ENCODE measurements around the gene ETV1. TPM values are rescaled to one million over a fixed set of nuclear protein-coding genes. Genes with fewer than 3 reads are reported as not detected.

Gene ETV1
- total RNA-seq, 1 experiment from 2014 or later, result 68.5 TPM

- no peak overlapping the region for H2BK120ac ChIP-seq (ENCODE audit: low read depth, low read length, poor library complexity, severe bottlenecking)
- peaks cover 3% of the 10 kb centered on the region for H4K20me1 ChIP-seq (ENCODE audit: control insufficient read depth, insufficient read depth, insufficient read length)
- H2BK5ac ChIP-seq (ENCODE audit: insufficient read length, low read length), result no peak overlapping the region
- Mint-ChIP-seq H3K4me3 (no peak overlapping the region; a peak in 1 of 5 replicates), H3K27ac (peak overlapping the region in 2 of 3 experiments; percentile 68 to 70; a peak in 5 of 7 replicates), H3K36me3 (ENCODE audit: insufficient read depth in 1 of 3, low read depth in 3 of 3) (peaks cover 17 to 20% (median 18%) of the 10 kb centered on the region in 3 experiments; a peak in 6 of 7 replicates), H3K27me3 (ENCODE audit: low read depth) (no peaks in the 10 kb centered on the region), H3K4me1 (peaks cover 61 to 67% of the 10 kb centered on the region in 2 experiments), H3K9me3 (no peaks in the 10 kb centered on the region)
- no peak overlapping the region for H3K23ac ChIP-seq (ENCODE audit: insufficient read length, low read depth, low read length)
- no peak overlapping the region for H3K27ac ChIP-seq (ENCODE audit: insufficient read length, low read depth, low read length)
- peaks cover 2% of the 10 kb centered on the region for H3K4me1 ChIP-seq (ENCODE audit: insufficient read depth, low read length)
- no peak overlapping the region for H3K4ac ChIP-seq (ENCODE audit: low read depth, low read length)
- no peak overlapping the region for H3K14ac ChIP-seq (ENCODE audit: insufficient read depth, low read length)
- no peak for TF ChIP-seq CTCF (conservative IDR thresholded peaks at IDR 0.05)
- no peak overlapping the region for H2AK5ac ChIP-seq (ENCODE audit: insufficient read length, low read length)
- no peak overlapping the region for H2BK12ac ChIP-seq (ENCODE audit: insufficient read length, low read depth, low read length)
- H3K9ac ChIP-seq (ENCODE audit: extremely low read depth, insufficient read length, low read length), result no peak overlapping the region
- H3T11ph ChIP-seq (ENCODE audit: low read length), result no peak overlapping the region
- H3K79me2 ChIP-seq (ENCODE audit: insufficient read depth, low read length), result peaks cover 3% of the 10 kb centered on the region; the same call in 1 of the 2 replicates
- H3K79me1 ChIP-seq (ENCODE audit: insufficient read depth, low read depth, low read length, poor library complexity, severe bottlenecking), result no peaks in the 10 kb centered on the region
- no peak overlapping the region for H2BK20ac ChIP-seq (ENCODE audit: low read depth, low read length, poor library complexity, severe bottlenecking)
- H3K9me3 ChIP-seq (ENCODE audit: control insufficient read depth, low read depth, low read length), result no peaks in the 10 kb centered on the region
- H4K5ac ChIP-seq (ENCODE audit: insufficient read length, low read depth, low read length), result no peak overlapping the region
- no peak overlapping the region for H2BK15ac ChIP-seq (ENCODE audit: low read depth, low read length)
- no peak overlapping the region for H3K4me2 ChIP-seq (ENCODE audit: insufficient read depth, insufficient read length, low read length)
- no peak overlapping the region for H4K91ac ChIP-seq (ENCODE audit: insufficient read length, low read depth, low read length)
- no CpG with 5 or more reads among the region's 5 CpGs for WGBS (ENCODE audit: extremely low coverage, insufficient read length, low lambda C conversion rate)
- no peaks in the 10 kb centered on the region for H3K27me3 ChIP-seq (ENCODE audit: insufficient read depth, low read length)
- H3K56ac ChIP-seq (ENCODE audit: insufficient read length, low read depth, low read length), result no peak overlapping the region
- H4K8ac ChIP-seq (replicated peaks; ENCODE audit: insufficient read length, low read depth, low read length), result no peak overlapping the region
- no peak overlapping the region for H3K18ac ChIP-seq (ENCODE audit: insufficient read length, low read depth, low read length)
- no peak overlapping the region for H2AFZ ChIP-seq (ENCODE audit: low read length)
- DNase-seq, result no peak
- no peaks in the 10 kb centered on the region for H3K23me2 ChIP-seq (ENCODE audit: insufficient read length, low read depth, low read length, poor library complexity, severe bottlenecking)
These were observed 9.0 kb downstream of the ETV1 start for GRCh38 chr7:13980474-13980873.
